DMS 273 (cell line): ENCODE data around the gene RABL6.
"Not testable (repeated sequence)": the region's sequence is repeated elsewhere in the genome, so short reads cannot be mapped to it uniquely, and the experiment has no call there.

Experiments
- DNase-seq: peaks from one replicate; lab custom pipeline; 2025; ENCODE audit not compliant: unreplicated experiment; lab: John Stamatoyannopoulos, UW

Gene RABL6

DNA sequence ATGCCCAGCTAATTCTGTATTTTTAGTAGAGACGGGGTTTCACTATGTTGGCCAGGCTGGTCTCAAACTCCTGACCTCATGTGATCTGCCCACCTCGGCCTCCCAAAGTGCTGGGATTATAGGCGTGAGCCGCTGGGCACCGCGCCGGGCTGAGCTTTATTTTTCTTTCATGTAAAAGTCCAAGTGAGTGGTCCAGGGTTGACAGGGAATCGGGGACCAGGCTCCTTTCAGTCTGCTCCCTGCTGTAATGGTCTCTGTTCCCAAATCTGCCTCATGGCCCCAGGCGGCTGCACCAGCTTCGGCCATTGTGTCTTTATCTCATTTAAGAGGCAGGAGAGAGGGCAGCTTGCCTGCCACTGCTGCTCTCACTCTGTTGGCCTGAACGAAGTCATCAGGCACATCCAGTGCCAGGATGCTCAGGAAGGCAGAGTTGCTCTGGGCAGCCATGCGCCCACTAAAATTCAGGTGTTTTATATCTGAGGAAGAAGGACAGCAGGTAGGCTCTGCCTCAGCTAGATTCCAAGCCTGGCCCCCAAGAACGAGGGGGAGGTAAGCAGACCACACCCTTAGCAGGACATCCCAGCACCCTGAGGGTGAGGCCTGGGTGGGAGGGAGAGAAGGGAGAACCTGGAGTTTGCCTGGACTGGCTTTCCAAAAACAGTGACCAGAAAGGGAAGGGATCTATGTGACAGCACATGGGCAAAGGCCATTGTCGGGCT lies 13.3 kb upstream of the RABL6 start:
- no peak for DNase-seq

DNA sequence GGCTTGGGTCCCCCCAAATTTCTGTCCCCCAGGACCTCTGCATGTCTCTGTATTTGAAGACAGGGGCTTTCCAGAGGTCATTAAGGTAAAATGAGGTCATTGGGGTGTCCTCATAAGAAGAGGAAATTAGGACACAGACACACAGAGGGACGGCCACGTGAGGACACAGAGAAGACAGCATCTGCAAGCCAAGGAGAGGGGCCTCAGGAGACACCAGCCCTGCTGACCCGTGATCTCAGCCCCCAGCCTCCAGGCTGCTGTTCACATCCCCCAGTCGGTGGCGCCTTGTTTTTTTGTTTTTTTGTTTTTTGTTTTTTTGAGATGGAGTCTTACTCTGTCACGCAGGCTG lies 12.8 kb upstream of the RABL6 start:
- no peak for DNase-seq

DNA sequence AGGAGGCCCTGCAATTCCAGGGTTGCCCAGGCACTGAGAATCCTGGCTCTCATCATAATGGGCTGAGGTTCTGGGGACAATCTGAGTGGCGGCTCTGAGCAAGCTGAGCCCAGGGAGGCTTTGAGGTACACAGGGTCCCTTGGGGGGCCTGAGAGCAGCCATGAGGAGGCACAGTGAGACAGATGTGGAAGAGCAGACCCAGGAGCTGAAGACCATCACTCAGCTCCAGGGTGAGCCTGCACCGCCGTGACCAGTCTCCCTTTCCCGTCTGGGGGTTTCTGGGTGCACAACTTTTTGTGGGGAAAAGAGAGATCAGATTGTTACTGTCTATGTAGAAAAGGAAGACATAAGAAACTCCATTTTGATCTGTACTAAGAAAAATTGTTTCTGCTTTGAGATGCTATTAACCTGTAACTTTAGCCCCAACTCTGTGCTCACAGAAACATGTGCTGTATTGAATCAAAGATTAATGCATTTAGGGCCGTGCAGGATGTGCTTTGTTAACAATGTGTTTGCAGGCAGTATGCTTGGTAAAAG lies 11.4 kb upstream of the RABL6 start, which contains the start of gene CCDC183:
Gene CCDC183, plus strand, starts transcription at position 101 of the 537 bp plus-strand sequence. Its CDS starts 60 bp downstream, at position 161.
- DNase-seq: no peak

DNA sequence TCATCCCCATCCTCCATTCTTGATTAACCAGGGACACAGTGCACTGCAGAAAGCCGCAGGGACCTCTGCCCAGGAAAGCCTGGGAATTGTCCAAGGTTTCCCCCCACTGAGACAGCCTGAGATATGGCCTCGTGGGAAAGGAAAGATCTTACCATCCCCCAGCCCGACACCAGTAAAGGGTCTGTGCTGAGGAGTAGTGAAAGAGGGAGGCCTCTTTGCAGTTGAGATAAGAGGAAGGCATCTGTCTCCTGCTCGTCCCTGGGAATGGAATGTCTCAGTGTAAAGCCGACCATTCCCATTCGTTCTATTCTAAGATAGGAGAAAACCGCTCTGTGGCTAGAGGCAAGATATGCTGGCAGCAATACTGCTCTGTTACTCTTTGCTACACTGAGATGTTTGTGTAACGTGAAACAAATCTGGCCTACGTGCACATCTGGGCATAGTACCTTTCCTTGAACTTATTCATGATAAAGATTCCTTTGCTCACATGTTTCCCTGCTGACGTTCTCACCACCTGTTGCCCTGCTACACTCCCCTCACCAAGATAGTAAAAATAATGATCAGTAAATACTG lies 10.9 kb upstream of the RABL6 start:
- DNase-seq: peak; percentile 61

DNA sequence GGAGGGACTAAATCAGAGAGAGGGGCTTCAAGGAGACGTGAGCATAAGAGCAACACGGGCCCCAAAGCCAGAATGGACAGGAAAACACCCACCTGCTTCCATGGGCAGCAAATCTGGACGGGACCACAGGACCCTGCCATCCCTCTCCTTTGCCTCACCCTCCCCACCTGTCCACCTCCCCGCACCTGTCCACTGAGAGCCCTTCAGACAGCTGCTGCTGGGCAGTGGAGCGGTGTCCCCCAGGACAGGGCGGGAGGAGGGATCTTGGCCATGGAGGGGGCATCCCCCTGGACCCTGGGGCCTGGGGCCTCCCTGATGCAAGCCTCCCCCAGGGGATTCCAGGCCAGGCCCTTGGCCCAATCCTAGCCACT lies 9.1 kb upstream of the RABL6 start:
- DNase-seq: no peak

DNA sequence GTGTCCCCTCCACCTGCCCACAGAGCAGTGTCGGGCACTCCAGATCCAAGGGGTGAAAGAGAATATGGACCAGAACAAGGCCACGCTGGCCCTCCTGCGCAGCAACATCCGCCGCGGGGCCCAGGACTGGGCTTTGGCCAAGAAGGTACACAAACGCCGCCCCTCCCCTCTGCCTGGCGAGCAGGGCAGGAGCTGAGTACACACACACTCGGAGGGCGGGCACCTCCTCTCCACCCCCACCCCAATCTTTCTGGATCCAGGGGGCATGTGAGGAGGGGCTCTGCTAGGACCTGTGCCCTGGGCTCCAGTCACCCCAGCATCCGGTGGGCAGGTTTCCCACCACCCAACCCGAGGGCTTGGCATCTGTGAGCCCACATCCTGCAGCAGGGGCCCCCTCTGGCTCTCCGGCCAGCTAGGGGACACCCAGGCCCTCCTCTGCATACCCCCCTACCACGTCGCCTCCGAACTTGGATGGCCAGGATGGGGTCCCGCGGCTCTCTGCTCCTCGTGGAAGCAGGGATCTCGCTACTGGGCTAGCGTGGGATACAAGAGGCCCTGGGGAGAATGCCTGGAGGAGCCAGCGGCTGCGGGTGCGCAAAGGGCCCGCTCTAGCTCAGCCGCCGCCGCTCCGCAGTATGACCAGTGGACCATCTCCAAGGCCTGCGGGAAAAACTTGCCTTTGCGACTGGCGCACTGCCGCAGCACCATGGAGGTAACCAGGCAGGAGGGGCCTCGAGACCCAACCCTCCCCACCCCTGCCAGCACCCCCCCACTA lies 8.5 kb upstream of the RABL6 start:
- DNase-seq: no peak

DNA sequence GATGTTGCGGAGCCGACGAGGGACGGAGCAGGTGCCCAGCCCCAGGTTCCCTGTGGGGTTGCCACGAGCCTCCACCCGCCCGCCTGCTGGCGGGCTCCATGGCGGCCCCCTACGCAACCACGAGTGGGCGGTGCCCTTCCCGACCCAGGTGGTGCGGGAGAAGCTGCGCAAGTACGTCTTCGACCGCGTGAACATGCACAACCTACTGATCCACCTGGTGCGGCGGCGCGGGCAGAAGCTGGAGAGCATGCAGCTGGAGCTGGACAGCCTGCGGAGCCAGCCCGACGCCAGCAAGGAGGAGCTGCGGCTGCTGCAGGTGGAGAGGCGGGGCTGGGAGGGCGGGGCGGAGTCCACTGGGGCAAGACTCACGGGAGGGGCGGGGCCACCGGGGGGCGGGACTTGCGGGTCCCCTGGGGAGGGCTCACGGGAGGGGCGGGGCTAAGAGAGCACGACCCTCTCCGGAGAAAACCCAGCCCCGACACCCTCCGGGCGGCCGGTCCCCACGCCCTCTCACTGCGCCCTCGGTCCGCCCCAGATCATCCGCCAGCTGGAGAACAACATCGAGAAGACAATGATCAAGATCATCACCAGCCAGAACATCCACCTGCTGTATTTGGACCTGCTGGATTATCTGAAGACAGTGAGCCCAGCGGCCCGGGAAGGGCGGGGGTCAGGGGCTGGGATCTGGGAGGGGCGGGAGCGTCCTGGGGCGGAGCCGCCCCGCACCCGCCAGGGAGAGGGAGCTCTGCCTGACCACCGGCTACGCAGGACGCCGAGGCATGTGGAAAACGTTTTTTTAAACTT lies 7.7 kb upstream of the RABL6 start:
- DNase-seq: peak; percentile 88

DNA sequence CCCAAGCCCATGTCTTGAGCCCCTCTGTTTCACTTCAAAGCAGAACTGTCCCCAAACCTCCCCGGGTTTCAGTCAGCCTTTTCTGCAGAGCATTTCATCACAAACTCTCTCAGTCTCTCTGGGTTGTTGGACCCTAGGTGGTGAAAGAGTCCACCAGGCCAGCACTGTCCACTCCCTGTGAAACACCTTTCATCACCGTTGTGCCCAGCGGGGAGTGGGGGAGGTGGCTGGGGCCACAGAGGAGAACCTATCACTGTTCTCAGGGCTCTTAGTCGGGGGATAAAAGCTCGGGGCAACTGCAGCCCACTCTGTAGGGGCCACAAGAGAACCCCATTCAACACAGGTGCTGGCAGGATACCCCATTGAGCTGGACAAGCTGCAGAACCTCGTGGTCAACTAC lies 5.4 kb upstream of the RABL6 start:
- no peak for DNase-seq

DNA sequence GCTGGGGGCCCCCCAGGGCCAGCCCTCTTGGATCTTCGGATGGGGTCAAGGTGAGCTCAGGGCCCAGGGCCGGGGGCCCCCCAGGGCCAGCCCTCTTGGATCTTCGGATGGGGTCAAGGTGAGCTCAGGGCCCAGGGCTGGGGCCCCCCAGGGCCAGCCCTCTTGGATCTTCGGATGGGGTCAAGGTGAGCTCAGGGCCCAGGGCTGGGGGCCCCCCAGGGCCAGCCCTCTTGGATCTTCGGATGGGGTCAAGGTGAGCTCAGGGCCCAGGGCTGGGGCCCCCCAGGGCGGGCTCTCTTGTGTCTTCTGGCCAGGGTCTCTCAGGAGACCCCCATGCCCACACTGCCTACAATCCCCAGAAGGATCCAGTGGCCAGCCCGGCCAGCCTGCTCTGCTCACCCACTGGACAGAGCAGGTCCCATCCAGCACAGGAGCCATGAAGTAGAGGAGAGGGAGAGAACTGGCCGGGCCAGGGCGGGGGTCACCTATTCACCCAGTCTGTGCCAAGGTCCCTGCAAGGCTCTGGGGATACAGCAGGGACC lies 4.7 kb upstream of the RABL6 start:
- not testable (repeated sequence) for DNase-seq

DNA sequence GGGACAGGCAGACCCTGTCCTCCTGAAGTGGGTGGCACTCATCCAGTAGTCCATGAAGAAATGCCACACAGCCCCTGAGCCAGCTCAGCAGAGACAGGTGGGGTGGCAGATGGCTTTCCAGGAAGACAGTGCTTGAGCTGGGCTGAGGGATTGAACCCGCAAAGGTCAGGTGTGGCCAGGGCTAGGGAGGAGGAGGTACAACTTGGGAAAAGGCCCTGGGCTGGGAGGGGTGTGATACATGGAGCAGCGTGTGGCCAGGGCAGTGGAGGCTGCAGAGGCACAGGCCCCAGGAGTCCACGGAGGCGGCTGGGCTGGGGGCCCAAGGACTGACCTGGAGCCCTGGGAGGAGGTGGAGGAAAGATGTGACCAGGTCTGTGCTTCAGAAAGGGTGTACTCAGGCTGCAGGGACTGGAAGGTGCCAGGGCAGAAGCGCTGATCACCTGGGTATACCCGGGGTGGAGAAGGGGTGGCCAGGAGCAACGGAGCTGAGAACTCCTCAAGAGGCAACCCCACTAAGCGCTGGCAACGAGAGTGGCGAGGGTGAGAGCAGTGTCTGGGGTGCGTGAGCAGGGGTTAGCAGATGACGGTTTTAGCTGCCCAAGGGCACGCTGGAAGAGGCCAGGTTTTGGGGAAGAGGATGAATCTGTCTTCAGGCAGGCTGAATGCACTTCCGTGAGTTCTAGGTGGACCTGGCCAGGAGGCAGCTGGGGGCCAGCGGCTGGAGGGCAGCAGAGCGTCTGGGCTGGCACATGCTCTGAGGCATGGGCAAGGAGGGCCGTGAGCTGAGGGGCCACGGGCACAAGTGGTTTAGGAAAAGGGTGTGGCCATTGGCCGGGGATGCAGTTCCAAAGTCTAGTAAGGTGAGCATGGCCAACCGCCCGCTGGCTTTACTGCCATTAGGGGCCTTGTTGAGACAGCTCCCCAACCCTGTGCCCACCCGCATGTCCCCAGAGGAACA lies 3.9 kb upstream of the RABL6 start:
- peak; percentile 45 for DNase-seq

DNA sequence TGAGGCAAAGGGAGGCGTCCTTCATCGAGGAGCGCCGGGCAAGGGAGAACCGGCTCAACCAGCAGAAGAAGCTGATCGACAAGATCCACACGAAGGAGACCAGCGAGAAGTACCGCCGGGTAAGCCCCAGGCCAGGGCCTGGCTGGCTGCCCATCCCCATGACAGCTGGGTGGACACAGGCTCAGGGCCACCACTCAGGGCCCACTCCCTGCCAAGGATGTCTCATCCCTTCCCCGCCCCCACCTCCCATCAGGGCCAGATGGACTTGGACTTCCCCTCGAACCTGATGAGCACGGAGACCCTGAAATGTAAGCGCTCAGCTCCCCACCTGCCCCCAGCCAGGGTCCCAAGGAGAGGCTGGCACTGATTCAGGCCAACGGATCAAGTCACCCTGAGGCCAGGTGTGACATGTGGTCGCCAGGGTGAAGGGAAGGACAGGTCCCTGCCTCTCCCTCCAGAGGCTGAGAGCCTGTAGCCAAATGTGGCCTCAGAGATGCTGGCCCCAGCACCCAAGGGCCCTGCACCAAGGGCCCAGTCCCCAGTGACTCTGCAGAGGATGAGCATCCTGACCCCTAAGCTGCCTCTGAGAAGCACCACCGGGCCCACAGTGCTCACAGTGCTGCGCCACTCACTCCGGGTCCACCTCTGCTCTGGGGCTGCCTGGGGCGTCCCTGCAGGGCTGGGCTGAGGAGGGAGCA lies 3.1 kb upstream of the RABL6 start:
- no peak for DNase-seq

DNA sequence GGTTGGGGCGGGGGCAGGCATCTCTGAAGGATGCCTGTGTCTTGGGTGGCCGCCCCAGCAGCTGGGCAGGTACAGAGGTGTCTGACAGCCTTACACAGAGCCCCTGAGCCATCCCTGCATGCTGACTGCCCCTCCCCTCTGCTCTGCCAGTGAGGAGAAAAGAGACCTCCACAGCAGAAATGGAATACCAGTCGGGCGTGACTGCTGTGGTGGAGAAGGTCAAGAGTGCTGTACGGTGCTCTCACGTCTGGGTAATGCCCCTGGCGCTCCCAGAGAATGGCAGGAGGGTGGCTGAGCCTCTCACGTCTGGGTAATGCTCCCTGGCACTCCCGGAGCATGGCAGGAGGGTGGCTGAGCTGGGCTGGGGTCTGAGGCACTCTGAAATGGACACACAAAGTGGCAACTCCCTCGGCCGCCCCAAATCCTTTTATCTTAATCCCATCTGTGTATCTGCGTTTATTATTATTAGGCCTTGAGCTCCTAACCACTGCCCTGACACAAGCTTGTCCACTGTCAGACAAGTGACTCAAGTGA lies 2.5 kb upstream of the RABL6 start:
- DNase-seq: no peak

DNA sequence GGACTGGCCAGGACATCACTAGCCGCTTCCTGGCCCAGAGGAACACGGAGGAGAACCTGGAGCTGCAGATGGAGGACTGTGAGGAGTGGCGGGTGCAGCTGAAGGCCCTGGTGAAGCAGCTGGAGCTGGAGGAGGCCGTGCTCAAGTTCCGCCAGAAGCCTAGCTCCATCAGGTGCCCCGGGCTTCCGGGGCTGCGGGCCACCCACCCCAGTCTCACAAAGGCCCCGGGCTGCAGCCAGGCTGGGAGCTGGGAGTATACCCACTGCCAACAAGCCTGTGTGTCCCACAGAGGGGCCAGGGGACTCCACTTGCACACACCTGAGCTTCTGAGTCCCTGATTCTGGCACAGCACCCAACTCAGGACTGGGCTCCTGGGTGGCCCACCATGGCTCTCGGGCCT lies 1.7 kb upstream of the RABL6 start:
- no peak for DNase-seq

DNA sequence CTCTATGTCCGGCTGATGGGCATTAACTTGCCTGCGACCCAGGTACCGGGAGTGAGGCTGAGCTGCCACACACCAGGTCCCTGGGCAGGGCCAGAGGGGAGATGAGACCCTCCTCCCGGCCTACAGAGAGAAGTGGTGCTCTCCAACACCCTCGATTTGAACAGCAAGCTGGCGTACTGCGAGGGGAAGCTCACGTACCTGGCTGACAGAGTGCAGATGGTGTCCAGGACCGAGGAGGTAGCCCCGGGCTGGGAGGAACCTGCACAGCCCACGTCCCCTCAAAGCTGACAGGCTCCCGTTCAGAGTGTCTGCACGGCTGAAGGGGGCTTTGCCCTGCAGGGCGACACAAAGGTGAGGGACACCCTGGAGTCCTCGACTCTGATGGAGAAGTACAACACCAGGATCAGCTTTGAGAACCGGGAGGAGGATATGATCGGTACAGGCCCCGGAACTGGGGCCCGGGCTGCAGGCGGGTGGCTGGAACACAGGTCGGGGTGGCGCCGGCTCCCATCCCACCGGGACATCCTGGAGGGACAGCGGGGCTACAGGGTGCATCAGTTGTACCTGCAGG lies 1.0 kb upstream of the RABL6 start:
- no peak for DNase-seq

DNA sequence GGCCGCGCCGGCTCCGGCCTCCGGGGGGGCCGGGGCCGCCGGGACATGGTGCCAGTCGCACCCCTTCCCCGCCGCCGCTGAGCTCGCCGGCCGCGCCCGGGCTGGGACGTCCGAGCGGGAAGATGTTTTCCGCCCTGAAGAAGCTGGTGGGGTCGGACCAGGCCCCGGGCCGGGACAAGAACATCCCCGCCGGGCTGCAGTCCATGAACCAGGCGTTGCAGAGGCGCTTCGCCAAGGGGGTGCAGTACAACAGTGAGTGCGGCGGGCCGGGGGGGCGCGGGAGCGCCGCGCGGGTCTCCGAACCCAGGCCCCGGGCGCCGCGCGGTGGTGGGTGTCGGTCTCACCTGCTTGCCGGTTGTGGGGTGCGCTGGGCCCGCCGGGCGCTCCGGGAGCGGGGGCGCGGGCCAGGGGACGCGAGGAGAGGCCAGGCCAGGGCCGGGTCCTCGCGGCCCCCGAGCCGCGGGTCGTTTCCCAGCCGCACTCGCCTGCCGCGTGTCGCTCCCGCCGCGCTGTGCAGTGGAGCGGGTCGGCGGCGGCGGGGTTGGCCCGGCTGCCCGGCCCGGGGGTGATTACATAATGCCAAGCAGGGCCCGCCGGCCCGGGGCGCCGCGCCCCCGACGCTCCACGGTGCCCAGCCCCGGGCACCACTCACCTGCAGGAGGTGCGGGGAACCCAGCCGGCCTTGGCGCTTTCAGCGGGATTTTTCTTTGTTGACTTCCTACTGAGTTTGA lies 492 bp downstream of the RABL6 start:
- peak; percentile 70 for DNase-seq

DNA sequence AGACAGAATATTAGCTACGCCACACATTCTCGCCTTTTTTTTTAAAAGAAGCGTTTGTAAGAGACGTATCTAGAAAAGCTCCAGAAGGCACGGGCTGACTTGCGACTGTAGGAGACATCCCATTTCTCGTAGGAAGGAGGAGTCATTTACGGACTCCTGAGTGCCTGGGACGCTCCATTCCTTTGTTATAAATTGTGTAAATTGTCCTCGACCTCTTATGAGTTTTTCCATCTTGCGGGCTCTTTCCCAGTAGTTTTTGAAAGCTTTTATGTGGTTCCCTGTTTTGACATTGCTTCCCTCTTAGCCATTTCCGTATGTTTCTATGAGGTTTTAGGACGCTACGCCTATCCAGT lies 1.0 kb downstream of the RABL6 start:
- DNase-seq: peak; percentile 60

DNA sequence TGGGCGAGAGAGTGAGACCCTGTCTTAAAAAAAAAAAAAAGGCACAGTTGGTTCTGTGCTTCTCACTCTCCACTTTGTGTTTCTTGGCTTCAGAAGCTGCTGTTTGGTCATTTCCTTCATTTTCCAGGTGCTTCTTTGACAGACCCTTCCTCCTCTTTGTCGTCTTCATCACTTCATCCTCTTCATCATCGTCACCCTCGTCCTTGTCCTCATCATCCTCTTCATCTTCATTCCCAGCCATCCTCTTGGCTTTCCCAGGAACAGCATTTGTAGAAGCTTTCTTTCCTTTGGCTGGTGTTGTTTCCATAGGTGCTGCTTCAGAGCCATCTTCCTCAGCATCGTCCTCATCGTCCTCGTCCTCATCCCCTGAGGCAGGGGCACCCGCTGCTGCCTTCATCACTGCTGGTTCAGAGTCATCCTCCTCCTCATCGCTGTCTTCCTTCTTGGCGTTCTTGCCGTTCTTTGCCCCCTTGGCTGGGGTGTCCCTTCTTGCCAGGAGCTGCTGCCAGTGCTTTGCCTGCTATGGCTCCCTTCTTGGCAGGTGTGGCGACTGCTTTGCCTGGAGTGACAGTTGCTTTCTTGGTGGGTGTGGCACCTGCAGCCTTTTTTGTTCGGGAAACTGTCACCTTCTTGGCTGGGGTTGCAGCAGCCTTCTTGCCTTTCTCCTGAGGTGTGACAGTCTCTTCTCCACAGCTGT lies 7.1 kb downstream of the RABL6 start:
- DNase-seq: no peak

DNA sequence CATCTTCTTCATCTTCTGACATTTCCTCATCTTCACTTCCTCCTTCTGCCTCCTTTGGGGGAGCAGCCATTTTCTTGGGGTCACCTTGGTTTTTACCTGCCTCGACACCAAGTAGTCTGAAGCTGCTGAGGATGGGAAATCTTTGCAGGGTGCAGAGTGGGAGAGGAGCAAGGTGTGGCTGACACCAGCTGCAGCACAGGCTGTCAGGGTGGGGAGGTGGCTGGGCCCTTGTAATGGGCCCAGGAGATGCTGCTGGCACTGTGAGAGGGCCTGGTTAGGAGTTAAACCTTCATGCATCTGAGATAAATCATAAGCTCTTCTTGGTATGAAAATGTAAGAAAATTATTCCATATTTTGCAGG lies 7.7 kb downstream of the RABL6 start:
- no peak for DNase-seq
